ENCODE results near the gene FNIP2. TPM values are rescaled to one million over a fixed set of nuclear protein-coding genes. Genes with fewer than 3 reads are reported as not detected.

FNIP2 gene
- total and polyA plus RNA-seq, 9 of the 15 experiments (the other 6 are each of a cell fraction or from before 2014, with no cell fraction given): 1.7 to 15.5 (median 8.3) TPM

- H3K4me3 ChIP-seq: no peak overlapping the region
- no peak overlapping the region for H3K27ac ChIP-seq (ENCODE audit: extremely low read depth, low read depth, low read length)
- ChIA-PET POLR2A (interaction anchor here (0.5 to 1.5 kb wide), 5 partner anchors 12 to 628 kb away, joined by 3 to 4 read pairs (median 3); no protein-coding TSS in a partner anchor), CTCF (ENCODE audit: low intra/inter-chr PET ratio) (no interaction called here)
- no peak for FAIRE-seq
- no peak for ATAC-seq
- H3K9me3 ChIP-seq (replicated peaks; ENCODE audit: control insufficient read depth, insufficient read depth, low read depth, low read length): no peaks in the 10 kb centered on the region
- H4K20me1 ChIP-seq (replicated peaks; ENCODE audit: control insufficient read depth, insufficient read depth, low read length): peaks cover 9% of the 10 kb centered on the region
- no peak for TF ChIP-seq DDX20 (tag; IDR thresholded peaks at IDR 0.05; ENCODE audit: low read depth)
- TF ChIP-seq FOS (IDR thresholded peaks at IDR 0.05; ENCODE audit: extremely low read depth, insufficient read length): no peak
- no peak for TF ChIP-seq HNRNPL (IDR thresholded peaks at IDR 0.05; ENCODE audit: low read depth, low read length)
- no peak for TF ChIP-seq ZNF717 (CRISPR knock-in tag; IDR thresholded peaks at IDR 0.05)
- no peak for TF ChIP-seq PCBP1 (IDR thresholded peaks at IDR 0.05; ENCODE audit: low read depth, low read length, poor library complexity, severe bottlenecking)
- no peak for TF ChIP-seq MAZ (CRISPR knock-in tag; conservative IDR thresholded peaks at IDR 0.05 in 1 of 2, IDR thresholded peaks at IDR 0.05 in 1 of 2)
- no peak for TF ChIP-seq SIN3B (IDR thresholded peaks at IDR 0.05; ENCODE audit: low read depth)
- no peak for TF ChIP-seq SRSF3 (IDR thresholded peaks at IDR 0.05; ENCODE audit: insufficient read depth, low read length)
- TF ChIP-seq ZNF175 (CRISPR knock-in tag; IDR thresholded peaks at IDR 0.05; ENCODE audit: low read depth): no peak
- TF ChIP-seq ZFP91 (CRISPR knock-in tag; IDR thresholded peaks at IDR 0.05): no peak
- TF ChIP-seq ZBTB1 (CRISPR knock-in tag; IDR thresholded peaks at IDR 0.05; ENCODE audit: borderline replicate concordance, low read depth): no peak
- TF ChIP-seq POLR2B (IDR thresholded peaks at IDR 0.05; ENCODE audit: low read depth, partially characterized antibody): no peak
- no peak for TF ChIP-seq HSF4 (CRISPR knock-in tag; IDR thresholded peaks at IDR 0.05; ENCODE audit: borderline replicate concordance)
- no peak for DNase-seq (ENCODE audit: extremely low read depth in 1 of 4, low spot score in 3 of 4)
- no peaks in the 10 kb centered on the region for H3K27me3 ChIP-seq (ENCODE audit: control insufficient read depth in 2 of 2, insufficient read depth in 2 of 2, low read length in 2 of 2)
- H3K36me3 ChIP-seq (ENCODE audit: control insufficient read depth, insufficient read depth, low read length): no peaks in the 10 kb centered on the region
- H3K4me2 ChIP-seq (ENCODE audit: insufficient read depth, low read length): no peak overlapping the region
- no peaks in the 10 kb centered on the region for H3K9me1 ChIP-seq (ENCODE audit: control insufficient read depth, insufficient read depth, low read length)
- H3K9ac ChIP-seq (ENCODE audit: insufficient read depth in 1 of 2, low read depth in 2 of 2, low read length in 2 of 2): no peak overlapping the region
- H2AFZ ChIP-seq (ENCODE audit: low read depth, low read length): no peak overlapping the region
- peaks cover 50% of the 10 kb centered on the region; the same call in 2 of the 3 replicates for H3K79me2 ChIP-seq (ENCODE audit: control insufficient read depth, insufficient read depth, low read length)
- peaks cover 3 to 51% of the 10 kb centered on the region in 2 experiments; a peak in 4 of 5 replicates for H3K4me1 ChIP-seq (replicated peaks in 1 of 2; ENCODE audit: control insufficient read depth in 2 of 2, insufficient read depth in 2 of 2, low read length in 2 of 2)
- in situ Hi-C loops (cut with MboI): no loop called here
- intact Hi-C loops (cut with micrococcal nuclease): loop anchor here (5.0 kb wide), 1 partner anchor 50 kb away; no protein-coding TSS in a partner anchor
- BruUV-seq (replicated peaks): no TSS peak
These were observed 18.1 kb downstream of the FNIP2 start for GRCh38 chr4:158786955-158787354.

Measured in K562 (cell line).